Spleen (tissue), 7 donors: ENCODE results near the gene S100A3.

Experiments used
- POLR2A ChIP-seq, 3 donors: fragments of 450-650 bp; IDR thresholded peaks; one replicate each; pipeline ENCODE4 v1.5.1; 2017; ENCODE audit warnings: antibody characterized with exemption in 3 of 3, mild to moderate bottlenecking in 1 of 3
- TF ChIP-seq, protein P1 (sequence below), 11 experiments: fragments of 200-600 bp in 7 of 11; fragments of 450-650 bp in 4 of 11; sonication (generic) in 4 of 11; IDR thresholded peaks in 8 of 11; conservative IDR thresholded peaks in 3 of 11; 1 replicate in 7 of 11; 2 replicates in 4 of 11; pipeline versions ENCODE4 v1.4.0 to v1.8.0; 2016 to 2021; ENCODE audit warnings: antibody characterized with exemption in 11 of 11, inconsistent platforms in 4 of 11, mild to moderate bottlenecking in 1 of 11
- donor health status: DM: no; HTN: no; CAD: no; lungs with moderate emphysema.
- donor health status: DM: no; HTN: no; CAD: no.
- donor health status: DM: no; HTN: no; CAD: no.

DNA sequence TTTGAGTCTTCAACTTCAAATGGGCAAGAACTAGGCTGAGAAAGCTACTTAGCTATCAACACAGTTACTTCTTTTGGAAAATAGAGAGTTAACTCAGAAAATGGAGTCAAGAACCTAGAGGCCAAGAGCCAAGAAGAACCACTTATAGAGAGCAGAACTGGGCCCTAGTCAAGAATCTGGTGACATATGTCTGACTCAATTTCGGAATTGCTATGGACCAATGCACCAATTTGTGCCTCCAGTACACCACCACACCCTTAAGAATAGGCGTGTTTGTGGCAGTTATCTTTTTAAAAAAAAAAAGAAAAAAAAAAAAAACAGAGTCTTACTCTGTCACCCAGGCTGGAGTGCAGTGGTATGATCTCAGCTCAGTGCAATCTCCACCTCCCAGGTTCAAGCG lies 8.8 kb upstream of the S100A3 start:
- TF ChIP-seq, protein P1, sequence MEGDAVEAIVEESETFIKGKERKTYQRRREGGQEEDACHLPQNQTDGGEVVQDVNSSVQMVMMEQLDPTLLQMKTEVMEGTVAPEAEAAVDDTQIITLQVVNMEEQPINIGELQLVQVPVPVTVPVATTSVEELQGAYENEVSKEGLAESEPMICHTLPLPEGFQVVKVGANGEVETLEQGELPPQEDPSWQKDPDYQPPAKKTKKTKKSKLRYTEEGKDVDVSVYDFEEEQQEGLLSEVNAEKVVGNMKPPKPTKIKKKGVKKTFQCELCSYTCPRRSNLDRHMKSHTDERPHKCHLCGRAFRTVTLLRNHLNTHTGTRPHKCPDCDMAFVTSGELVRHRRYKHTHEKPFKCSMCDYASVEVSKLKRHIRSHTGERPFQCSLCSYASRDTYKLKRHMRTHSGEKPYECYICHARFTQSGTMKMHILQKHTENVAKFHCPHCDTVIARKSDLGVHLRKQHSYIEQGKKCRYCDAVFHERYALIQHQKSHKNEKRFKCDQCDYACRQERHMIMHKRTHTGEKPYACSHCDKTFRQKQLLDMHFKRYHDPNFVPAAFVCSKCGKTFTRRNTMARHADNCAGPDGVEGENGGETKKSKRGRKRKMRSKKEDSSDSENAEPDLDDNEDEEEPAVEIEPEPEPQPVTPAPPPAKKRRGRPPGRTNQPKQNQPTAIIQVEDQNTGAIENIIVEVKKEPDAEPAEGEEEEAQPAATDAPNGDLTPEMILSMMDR (IDR thresholded peaks at IDR 0.05 in 8 of 11, conservative IDR thresholded peaks at IDR 0.05 in 3 of 11): no peak
- TF ChIP-seq POLR2A (IDR thresholded peaks at IDR 0.05): no peak
